Measurements from ENCODE around the gene CHST1.

The CHST1 gene

DNA sequence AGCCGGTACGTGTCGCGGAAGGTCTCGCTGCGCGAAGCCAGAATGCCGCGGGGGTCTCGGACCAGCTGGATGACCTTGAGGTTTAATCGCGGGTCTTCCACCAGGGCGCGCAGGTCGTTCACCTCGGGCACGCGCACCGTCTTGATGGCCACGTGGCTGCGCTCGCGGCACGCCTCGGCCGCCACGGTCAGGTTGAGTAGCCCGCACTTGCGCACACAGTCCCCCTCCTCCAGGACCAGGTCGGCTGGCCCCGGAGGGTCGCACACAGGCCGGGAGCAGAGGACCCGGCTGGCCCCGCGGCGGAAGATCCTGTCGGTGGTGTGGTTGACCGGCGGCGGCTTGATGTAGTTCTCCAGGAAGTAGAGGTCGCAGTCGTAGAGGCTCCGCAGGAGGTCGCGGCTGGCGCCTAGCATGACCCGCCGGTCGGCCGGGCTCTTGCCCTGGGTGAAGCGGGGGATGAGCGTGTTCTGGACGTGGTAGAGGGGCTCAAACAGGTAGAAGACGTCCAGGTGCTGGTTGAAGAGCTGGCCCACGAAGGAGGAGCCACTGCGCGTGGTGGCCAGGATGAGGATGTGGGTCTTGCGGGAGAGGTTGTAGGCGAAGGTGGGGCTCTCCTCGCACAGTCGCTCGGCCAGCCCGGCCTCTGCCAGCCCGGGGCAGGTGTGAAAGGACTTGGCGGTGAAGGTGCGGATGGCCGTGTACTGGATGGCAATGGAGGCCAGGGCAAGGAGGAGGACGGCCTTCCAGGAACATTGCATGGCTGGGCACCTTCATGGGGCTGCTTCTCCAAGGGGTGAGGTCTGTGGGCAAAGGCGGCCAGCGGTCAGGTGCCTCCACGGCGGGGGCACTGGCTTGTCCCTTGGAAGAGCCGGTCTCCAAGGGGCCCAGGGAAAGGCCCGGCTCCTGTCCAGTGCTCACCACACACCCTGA is 15.0 kb downstream of the CHST1 start:
- DNase-seq = peak in 3 of 10 donors; percentile 67 to 80 (median 80)
- intact Hi-C loops (cut with DNase I) = loop anchor here (10.0 kb wide), 1 partner anchor 106 kb away; no protein-coding TSS in a partner anchor

DNA sequence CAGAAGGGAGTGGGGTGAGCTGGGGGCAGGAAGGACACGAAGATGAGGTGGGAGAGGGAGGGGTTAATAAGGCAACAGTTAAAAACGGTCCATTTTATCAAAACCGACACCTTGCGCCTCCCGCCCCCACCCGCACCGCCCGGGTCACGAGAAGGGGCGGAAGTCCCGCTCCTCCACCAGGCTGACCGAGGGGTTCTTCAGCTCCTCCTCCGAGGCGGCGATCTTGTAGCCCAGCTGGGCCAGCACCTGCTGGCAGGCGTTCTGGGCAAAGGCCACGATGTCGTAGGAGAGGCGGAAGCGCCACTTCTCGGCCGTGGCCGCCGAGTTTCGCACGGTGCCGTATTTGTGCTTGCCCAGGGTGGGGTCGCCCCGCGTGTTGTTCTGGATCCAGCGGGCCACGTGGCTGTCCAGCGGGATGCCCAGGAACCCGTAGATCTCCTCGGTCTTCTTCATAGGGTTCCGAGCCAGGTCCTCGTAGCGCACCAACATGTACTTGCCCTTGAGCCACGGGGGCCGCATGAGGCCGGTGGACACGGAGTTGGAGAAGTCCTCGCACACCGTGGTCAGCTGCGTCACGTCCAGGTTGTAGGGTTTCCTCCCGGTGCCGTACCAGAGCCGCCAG is 15.8 kb downstream of the CHST1 start:
- peak in 3 of 10 donors; percentile 50 to 73 (median 67) for DNase-seq
- intact Hi-C loops (cut with DNase I) = loop anchor here (10.0 kb wide), 1 partner anchor 105 kb away; no protein-coding TSS in a partner anchor

DNA sequence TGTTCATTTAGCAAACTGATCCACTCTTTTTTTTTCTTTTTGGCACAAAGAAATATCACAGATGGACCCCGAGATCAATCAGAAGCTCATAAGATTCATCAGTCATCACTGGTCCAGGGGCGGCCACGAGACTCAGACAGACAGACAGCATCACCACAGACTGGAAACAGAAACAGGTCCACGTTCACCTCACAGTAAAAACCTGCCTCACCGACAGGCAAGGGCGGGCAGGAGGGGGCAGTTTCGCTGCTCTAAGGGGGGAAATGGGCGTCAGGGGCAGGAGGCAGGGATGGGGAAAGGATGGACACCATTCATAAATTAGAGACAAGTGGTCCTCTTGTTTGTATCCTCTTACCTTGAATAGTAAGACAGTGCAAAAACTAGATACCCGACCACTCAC is 16.5 kb downstream of the CHST1 start:
- intact Hi-C loops (cut with DNase I) = no loop called here
- DNase-seq = peak in 3 of 10 donors; percentile 16 to 46 (median 29)

DNA sequence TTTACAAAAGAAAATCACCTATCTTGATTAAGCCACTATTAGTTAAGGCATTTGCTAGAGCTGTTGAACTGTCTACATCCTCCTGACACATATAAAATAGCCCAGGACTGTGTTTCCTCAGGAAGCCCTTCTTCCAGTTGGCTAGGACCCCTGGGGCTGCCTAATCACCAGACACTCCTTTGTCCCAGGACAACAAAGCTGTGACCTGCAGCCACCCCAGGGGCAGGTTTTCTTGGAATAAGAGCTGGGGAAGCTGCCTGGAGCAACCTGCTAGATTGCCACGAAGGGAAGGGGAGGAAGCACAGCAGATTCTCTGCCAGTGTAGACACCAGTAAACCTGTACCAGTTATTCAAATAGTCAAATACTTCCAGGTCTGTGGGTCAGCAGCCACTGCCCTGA is 17.6 kb downstream of the CHST1 start:
- intact Hi-C loops (cut with DNase I) = no loop called here
- DNase-seq = peak in 2 of 10 donors; percentile 28 to 31

DNA sequence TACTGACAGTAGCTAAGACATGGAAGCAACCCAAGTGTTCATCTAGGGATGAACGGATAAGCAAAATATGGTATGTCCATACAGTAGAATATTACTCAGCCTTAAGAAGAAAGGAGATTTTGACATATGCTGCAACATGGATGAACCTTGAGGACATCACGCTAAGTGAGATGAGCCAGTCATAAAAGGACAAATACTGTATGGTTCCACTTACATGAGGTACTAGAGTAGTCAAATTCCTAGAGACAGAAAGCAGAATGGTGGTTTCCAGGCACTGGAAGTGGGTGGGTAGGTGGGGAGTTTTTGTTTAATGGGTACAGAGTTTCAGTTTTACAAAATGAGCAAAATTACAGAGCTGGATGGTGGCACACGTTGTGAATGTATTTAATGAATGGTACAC is 18.1 kb downstream of the CHST1 start:
- intact Hi-C loops (cut with DNase I) = no loop called here
- DNase-seq = no peak

DNA sequence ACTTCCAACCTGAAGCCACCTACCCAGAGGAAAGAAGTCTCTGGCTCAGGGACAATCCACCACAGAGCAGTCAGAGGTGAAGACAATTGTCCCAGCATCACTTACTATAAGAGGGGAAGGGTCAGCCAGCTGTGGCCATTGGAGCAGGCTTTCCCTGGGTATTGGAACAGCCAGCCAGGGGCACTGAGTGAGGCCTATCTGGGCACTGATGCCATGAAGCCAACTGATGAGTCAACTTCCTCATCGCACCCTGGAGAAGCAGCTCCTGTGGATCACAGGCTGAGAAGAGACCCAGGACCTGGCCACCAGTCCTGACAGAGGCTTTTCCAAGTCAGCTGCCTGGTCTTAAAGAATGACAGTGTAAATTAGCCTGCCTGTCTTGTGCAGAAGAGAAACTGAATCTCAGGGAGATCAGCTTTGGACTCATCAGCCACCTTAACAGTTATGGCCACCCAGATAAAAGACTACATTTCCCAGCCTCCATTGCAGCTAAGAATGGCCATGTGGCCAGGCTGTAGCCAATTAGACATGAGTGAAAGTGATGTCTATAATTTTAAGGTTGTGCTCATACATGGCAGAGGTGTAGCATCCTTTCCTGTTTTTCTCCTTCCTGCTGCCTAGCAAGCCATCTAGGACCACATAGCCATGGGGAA is 19.0 kb downstream of the CHST1 start:
- intact Hi-C loops (cut with DNase I) = no loop called here
- DNase-seq = peak in 3 of 10 donors; percentile 25 to 57 (median 45)

DNA sequence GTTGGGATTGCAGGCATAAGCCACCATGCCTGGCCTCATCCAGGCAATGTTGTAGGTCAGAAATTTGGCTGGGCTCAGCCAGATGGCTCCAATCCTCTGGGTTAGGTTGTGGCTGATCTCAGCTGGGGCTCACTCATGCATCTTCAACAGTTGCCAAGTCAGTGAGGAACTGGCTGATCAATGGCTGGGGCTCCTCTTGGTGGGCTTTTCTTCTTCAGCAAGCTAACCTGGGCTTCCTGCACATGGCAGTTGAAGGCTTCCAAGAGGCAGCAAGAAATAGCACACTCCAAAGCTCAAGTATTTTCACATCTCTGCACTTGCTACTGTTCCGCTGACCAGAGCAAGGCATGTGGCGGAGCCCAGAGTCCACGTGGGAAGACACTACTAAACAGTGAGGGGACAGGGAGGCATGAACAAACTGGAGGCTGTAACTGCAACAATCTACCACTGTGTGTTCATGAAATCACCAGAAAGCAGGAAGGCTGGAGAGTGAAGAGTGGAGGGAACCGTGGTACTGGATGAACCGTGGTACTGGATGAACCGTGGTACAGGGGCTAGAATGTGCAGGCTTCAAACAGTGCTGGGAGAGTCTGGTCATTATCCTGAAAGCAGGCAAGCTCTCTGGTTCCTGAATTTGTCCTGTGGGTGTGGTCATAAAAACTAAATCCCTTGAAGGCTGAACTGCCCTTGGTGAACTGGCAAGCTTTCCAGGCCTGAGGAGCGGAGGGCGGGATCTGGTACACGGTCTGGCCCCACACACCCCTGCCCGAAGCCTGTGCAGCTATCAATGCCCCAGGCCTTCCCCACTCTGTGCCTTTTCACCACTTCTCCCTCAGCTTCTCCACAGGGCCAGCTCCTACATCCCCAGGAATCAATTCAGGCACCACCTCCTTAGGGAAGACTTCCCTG is 20.2 kb downstream of the CHST1 start:
- peak in 3 of 10 donors; percentile 42 to 62 (median 45) for DNase-seq
- intact Hi-C loops (cut with DNase I) = no loop called here

DNA sequence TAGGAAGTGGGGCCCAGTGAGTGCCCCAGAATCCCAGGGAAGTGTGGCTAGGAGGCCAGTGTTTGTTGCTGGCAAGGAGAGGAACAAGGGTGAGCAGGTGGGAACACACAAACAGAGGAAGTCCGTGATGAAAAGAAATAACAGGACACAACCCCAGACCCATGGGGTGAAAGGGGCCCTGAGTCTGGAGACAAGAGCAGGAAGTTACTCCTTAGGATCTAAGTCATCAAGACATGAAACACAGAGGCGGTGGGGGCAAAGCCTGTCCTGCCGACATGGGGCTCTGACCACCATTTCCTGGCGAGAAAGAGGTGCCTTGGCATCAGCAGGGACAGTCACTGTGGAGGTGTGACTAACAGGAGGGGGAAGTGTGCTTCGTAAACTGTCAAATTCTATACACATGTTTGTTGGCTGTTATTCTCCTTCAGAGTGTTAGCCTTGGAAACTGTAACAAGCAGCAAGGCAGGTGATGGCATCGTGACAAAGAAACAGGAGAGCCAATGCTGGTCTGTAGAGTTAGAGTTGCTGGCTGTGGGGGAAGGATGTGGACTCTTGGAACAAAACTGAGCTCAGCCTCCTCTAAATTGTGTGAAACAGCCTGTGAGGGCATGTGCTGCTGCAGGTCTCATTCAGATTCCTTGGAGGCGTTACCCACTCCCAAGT is 21.7 kb downstream of the CHST1 start:
- peak in 2 of 10 donors; percentile 35 to 61 for DNase-seq
- intact Hi-C loops (cut with DNase I) = no loop called here

DNA sequence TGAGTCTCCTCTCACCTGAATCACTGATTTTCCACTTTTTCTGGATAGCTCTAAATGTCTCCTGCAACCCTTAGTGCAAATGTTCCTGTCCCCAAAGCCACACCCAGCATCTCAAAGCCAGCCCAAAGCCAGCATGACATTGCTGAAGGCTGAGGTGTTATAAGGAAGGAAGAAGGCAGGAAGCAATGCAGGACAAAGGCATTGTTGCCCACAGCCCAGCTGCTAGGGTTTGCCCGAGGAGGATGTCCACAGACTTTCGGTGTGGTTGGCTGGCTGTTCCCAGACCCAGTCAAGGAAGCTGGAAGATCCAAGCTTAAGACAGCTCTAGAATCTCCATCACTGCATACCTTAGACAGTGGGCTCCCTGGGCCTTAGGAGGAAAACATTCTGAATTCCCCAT is 23.5 kb downstream of the CHST1 start:
- peak in 2 of 10 donors; percentile 21 to 42 for DNase-seq
- intact Hi-C loops (cut with DNase I) = no loop called here

DNA sequence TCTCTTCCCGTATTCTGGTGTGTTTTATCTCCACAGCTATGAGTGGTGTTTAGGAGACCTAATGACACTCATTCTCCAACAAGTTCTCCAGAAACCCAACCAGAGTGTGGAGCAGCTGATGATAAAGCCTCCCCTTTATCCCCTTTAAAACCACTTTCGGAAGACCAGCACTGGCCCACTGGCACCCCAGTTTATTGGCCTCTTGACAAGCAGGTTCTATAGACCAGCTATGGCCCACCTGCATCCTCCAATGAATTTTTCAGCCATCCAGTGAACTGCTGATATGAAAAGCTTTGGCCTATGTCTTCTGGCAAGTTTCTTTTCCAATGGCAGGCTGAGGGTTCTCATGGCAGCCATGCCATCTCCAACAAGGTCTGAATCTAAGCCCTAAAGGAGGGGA is 27.4 kb downstream of the CHST1 start:
- DNase-seq = peak in 1 of 10 donors; percentile 12
- intact Hi-C loops (cut with DNase I) = no loop called here

DNA sequence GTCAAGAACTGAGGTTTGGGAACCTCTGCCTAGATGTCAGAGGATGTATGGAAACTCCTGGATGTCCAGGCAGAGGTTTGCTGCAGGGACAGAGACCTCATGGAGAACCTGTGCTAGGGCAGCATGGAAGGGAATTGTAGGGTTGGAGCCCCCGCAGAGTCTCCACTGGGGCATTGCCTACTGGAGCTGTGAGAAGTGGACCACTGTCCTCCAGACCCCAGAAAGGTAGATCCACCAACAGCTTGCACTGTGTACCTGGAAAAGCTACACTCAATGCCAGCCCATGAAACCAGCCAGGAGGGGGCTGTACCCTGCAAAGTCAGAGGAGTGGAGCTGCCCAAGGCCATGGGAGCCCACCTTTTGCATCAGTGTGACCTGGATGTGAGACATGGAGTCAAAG is 29.5 kb downstream of the CHST1 start:
- no peak for DNase-seq
- intact Hi-C loops (cut with DNase I) = no loop called here

DNA sequence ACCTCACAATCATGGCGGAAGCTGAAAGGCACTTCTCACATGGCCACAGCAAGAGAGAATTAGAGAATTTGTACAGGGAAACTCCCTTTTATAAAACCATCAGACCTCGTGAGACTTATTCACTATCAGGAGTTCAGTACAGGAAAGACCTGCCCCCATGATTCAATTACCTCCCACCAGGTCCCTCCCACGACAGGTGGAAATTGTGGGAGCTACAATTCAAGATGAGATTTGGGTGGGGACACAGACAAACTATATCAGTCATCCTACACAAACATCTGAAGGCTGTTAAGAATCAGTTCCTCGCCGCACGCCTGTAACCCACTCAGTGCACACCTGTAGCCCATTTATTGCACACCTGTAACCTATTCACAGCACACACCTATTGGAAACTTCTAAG is 39.8 kb downstream of the CHST1 start:
- no peak for DNase-seq
- intact Hi-C loops (cut with DNase I) = no loop called here

DNA sequence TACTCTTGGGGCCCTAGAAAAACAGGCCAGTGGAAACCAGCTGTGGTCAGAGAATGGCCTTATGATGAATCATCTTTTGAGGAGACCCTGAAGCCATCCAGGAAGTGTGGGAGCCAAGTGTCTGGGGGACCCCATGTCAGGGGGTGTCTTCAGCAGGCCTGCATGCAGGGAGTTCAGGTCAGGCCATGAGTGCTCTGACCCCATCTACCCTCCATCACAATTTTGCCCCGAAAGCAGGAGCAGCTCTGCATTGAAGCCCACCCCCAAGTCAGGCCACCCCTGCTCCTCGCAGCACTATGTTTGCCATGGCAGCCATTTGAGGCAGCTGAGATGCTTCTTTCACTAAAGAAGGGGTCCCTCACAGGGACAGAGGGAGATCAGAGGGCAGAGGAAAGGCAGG is 41.3 kb downstream of the CHST1 start:
- intact Hi-C loops (cut with DNase I) = no loop called here

DNA sequence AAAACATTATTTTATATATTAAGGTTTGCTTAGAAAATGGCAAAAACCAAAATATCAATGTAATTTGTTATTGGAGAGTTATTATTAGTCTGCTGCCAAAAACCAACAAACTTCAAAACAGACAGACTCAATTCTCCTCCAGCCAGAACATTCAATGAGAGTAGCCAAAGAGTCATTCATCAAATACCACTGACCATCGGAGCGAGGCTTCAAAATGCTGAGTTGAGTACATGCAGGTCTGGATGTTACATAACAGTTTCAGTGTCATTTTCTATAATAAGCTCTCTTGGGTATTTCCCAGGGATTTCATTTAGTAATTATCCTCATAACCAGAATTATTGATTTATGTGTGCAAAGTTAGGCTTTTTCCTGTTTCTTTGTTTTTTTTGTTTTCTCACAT is 42.6 kb downstream of the CHST1 start:
- no peak for DNase-seq
- intact Hi-C loops (cut with DNase I) = no loop called here

More for the DNA sequence above, 41.3 kb downstream of the CHST1 start:
- no peak for DNase-seq

DNA sequence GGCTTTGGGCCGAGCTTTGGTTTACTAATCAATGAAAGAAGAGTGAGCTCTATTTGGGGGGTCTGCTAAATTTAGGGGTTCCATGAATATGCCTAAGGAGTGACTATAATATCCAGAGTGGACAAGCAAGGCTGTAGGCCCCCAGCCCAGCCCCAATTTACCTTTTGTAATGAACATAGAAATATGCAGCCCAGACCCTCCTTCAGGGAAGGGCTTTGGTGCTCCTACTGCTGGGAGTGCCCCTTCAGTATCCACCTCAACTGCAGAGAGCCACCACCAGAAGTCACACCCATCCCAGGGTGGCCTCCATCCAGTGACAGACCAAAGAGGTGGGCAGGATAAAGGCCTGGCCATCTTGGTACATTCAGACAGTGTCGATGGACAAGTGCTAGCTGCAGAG is 43.1 kb downstream of the CHST1 start:
- no peak for DNase-seq
- intact Hi-C loops (cut with DNase I) = no loop called here

DNA sequence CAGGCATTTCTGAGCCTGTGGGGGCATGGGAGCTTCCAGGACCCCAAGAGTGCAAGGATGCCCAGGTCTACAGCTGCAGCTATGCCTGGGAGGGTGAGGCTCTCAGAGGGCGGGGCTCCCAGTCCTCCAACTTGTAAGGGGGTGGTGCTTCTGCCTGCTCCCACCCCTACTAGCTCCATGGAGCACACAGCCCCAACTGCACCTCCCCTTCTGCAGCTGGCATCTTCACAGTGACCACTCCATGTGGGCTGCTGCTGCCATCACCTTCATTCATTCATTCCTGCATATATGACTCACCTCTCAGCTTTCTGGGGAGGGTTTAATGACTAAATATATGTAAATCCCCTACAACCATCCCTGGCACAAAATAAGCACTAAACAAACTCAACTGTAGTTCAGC is 43.8 kb downstream of the CHST1 start:
- intact Hi-C loops (cut with DNase I) = no loop called here

DNA sequence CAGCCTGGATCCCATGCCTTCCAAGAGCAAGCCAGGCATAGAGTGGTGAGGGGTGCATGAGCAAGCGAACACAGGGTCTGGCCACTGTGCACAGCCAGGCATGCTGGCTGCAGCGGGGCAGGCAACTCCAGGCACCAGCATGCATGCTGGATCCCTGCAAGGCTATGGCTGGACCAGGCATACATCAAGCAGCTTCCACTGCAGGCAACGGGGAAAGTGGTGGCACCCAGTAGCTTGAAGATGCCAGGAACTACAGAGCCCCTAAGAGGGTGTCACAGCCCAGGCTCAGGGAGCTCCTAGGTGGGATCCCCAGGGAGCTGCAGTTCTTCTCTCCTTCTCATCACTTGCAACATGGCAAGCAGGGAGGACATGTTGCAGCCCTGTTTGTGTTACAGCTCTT is 45.2 kb downstream of the CHST1 start:
- no peak for DNase-seq
- intact Hi-C loops (cut with DNase I) = no loop called here

More for the DNA sequence above, 43.8 kb downstream of the CHST1 start:
- DNase-seq = no peak

DNA sequence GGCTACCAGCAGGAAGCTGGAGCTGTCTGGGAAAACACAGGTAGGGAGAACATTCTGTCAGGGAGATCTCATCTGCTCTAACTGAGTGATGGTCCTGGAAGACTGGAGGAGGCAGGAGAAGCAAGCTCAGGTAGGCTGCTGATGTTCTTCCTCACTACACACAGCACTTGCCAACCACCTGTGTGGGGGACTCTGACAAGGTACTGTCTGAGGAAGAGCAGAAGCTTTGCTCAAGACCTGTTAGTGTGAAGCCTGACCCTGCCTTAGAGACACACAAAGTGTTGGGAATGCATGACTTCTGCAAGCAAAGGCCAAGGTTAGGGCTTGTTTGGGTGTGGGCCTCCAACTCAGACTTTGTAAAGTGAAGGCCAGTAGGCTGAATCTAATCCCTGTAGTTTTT is 46.5 kb downstream of the CHST1 start:
- no peak for DNase-seq
- intact Hi-C loops (cut with DNase I) = no loop called here

DNA sequence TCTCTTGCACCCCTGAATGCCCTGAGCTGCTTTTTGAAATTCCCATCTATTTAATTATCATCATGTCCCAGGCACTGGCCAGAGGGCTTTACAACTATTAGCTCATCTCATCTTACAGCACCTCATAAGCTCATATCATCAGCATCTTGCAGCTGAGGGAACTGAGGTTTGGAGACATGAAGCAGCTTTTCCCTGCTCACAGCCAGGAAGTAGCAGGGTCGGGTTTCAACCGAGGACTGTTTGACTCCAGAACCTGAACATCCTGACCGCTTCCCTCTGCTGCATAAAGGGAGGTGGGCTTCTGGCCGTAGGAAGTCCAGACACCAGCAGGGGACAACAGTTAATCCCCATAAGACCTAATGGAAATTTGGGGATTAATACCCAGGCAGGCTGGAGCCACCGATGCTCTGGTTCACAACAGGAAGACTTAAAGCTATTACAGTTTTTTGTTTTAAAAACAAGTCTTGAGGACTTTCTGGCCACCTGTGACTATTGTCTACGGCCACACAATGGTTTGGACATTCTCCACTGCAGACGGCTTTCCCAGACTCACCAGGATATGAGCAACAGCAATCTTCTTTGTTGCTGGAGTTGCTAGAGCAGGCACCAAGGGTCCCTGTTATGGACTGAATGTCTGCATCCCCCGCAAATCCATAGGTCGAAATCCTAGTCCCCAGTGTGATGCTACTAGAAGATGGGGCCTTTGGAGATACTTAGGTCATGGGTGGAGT is 47.4 kb downstream of the CHST1 start:
- intact Hi-C loops (cut with DNase I) = no loop called here
- no peak for DNase-seq

All from posterior cingulate gyrus (tissue), 11 donors.